Measurements from ENCODE around the gene RHOH. TPM values are rescaled to one million over a fixed set of nuclear protein-coding genes. Genes with fewer than 3 reads are reported as not detected.

Gene RHOH
- total RNA-seq, 2 donors from 2014 or later, result 0.47 to 1.2 TPM

GRCh38 chr4:40176602-40177001 is 20.2 kb upstream of the RHOH start:
- DNase-seq (ENCODE audit: low spot score), result no peak
- Histone ChIP-seq H3K27me3 (no peaks in the 10 kb centered on the region), H3K9me3 (no peaks in the 10 kb centered on the region), H3K4me1 (no peaks in the 10 kb centered on the region), H3K36me3 (no peaks in the 10 kb centered on the region), H3K27ac (no peak overlapping the region), H3K4me3 (no peak overlapping the region)
- TF ChIP-seq CTCF (IDR thresholded peaks at IDR 0.05), result no peak

DNA sequence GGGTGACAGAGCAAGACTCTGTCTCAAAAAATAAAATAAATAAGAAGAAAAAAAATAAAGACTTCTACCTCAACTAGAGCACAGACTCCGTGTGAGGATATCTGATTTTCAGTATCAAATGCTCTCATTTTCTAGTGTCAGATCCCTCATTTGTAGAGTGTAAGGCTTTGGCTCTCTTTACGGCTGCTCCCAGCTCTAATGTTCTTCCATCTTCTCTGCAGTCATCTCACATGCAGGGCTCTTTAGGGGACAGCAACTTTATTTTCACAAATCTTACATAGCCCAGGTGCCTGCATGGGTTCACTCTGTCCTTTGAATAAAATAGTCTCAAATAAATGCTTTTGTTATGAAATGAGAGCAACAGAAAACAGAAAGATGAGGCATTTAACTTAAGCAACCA is 19.2 kb upstream of the RHOH start:
- no peak for DNase-seq (ENCODE audit: low spot score)

GRCh38 chr4:40178672-40179071 is 18.2 kb upstream of the RHOH start:
- no peak overlapping the region for H3K4me3 ChIP-seq
- no peaks in the 10 kb centered on the region for H3K4me1 ChIP-seq
- no peak overlapping the region for H3K27ac ChIP-seq
- no peaks in the 10 kb centered on the region for H3K36me3 ChIP-seq
- no peak for TF ChIP-seq CTCF (IDR thresholded peaks at IDR 0.05)
- H3K27me3 ChIP-seq, result no peaks in the 10 kb centered on the region
- H3K9me3 ChIP-seq, result no peaks in the 10 kb centered on the region
- no peak for DNase-seq (ENCODE audit: low spot score)

More for the DNA sequence above, 19.2 kb upstream of the RHOH start:
- no peaks in the 10 kb centered on the region for H3K4me1 ChIP-seq
- no peaks in the 10 kb centered on the region for H3K27me3 ChIP-seq
- H3K36me3 ChIP-seq, result no peaks in the 10 kb centered on the region
- no peaks in the 10 kb centered on the region for H3K9me3 ChIP-seq
- no peak for TF ChIP-seq CTCF (IDR thresholded peaks at IDR 0.05)
- H3K4me3 ChIP-seq, result no peak overlapping the region
- H3K27ac ChIP-seq, result no peak overlapping the region

- Histone ChIP-seq H3K36me3 (no peaks in the 10 kb centered on the region), H3K4me3 (no peak overlapping the region), H3K27ac (no peak overlapping the region), H3K27me3 (no peaks in the 10 kb centered on the region), H3K9me3 (no peaks in the 10 kb centered on the region), H3K4me1 (no peaks in the 10 kb centered on the region)
- no peak for TF ChIP-seq CTCF (IDR thresholded peaks at IDR 0.05)
- no peak for DNase-seq (ENCODE audit: low spot score)
Measured at GRCh38 chr4:40179360-40179759, 17.5 kb upstream of the RHOH start.

GRCh38 chr4:40180356-40180755 is 16.5 kb upstream of the RHOH start:
- Histone ChIP-seq H3K27me3 (no peaks in the 10 kb centered on the region), H3K9me3 (no peaks in the 10 kb centered on the region), H3K36me3 (no peaks in the 10 kb centered on the region), H3K4me1 (no peaks in the 10 kb centered on the region), H3K27ac (peak overlapping the region in 1 of 2 donors; percentile 16), H3K4me3 (no peak overlapping the region)
- no peak for TF ChIP-seq CTCF (IDR thresholded peaks at IDR 0.05)
- DNase-seq (ENCODE audit: low spot score), result no peak

DNA sequence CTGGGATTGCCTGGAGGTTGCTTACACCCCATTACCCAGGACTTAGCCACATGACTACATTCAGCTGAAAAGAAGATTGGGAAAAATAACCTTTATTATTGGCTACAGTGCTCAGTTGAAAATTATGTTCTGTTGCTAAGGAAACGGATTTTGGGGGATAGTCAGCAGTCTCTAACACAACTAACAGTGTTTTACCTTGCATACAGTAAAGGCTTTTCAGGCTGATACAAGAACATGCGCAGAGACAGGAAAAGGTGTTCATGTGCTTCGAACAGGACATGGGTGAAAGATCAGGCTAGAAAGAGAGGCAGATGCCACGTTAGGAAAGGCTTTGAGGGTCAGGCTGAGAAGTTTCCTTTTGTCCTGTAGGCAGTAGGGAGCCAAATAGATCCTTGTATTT is 14.8 kb upstream of the RHOH start:
- Histone ChIP-seq H3K9me3 (no peaks in the 10 kb centered on the region), H3K4me1 (no peaks in the 10 kb centered on the region), H3K27ac (no peak overlapping the region), H3K4me3 (no peak overlapping the region), H3K27me3 (no peaks in the 10 kb centered on the region), H3K36me3 (no peaks in the 10 kb centered on the region)
- DNase-seq (ENCODE audit: low spot score), result no peak
- no peak for TF ChIP-seq CTCF (IDR thresholded peaks at IDR 0.05)
